GM18526 (cell line): ENCODE data around the gene NFX1.

Source experiments
- POLR2A ChIP-seq: IDR thresholded peaks from 3 replicates; pipeline ENCODE4 v1.6.1; 2011; ENCODE audit not compliant: insufficient read length; ENCODE audit errors: extremely low read depth

Gene NFX1

GRCh38 chr9:33263131-33264002 lies 26.9 kb upstream of the NFX1 start:
- TF ChIP-seq POLR2A, result no peak

- TF ChIP-seq POLR2A, result no peak
Observed at GRCh38 chr9:33264003-33264472, 26.3 kb upstream of the NFX1 start.

GRCh38 chr9:33264473-33265177 lies 25.7 kb upstream of the NFX1 start, which contains the start of the genes BAG1 and CHMP5:
Gene BAG1 (minus strand): TSS chr9:33264708.
Gene CHMP5 (plus strand): TSS chr9:33265049. CDS start chr9:33265079, 30 bp downstream.
- peak; percentile 45 for TF ChIP-seq POLR2A

GRCh38 chr9:33265211-33265865 lies 25.0 kb upstream of the NFX1 start:
- TF ChIP-seq POLR2A, result no peak

- TF ChIP-seq POLR2A, result no peak
Observed at GRCh38 chr9:33267151-33267767, 23.1 kb upstream of the NFX1 start.

GRCh38 chr9:33270146-33270545 lies 20.2 kb upstream of the NFX1 start:
- no peak for TF ChIP-seq POLR2A

GRCh38 chr9:33272061-33272460 lies 18.3 kb upstream of the NFX1 start:
- no peak for TF ChIP-seq POLR2A

GRCh38 chr9:33273266-33273971 lies 16.9 kb upstream of the NFX1 start:
- no peak for TF ChIP-seq POLR2A

GRCh38 chr9:33273972-33274328 lies 16.4 kb upstream of the NFX1 start:
- no peak for TF ChIP-seq POLR2A

GRCh38 chr9:33277484-33277883 lies 12.8 kb upstream of the NFX1 start:
- no peak for TF ChIP-seq POLR2A

- TF ChIP-seq POLR2A, result no peak
Observed at GRCh38 chr9:33285502-33285901, 4.8 kb upstream of the NFX1 start.

- TF ChIP-seq POLR2A, result no peak
Observed at GRCh38 chr9:33287087-33287490, 3.2 kb upstream of the NFX1 start.

GRCh38 chr9:33288235-33288634 lies 2.1 kb upstream of the NFX1 start:
- TF ChIP-seq POLR2A, result no peak

- no peak for TF ChIP-seq POLR2A
Observed at GRCh38 chr9:33288828-33289483, 1.4 kb upstream of the NFX1 start.
